CMK (cell line): ENCODE results near the gene CRTC1.
A peak's percentile ranks its signal among the peaks of the same experiment; 100 is the strongest.
"Not testable (repeated sequence)": the region's sequence is repeated elsewhere in the genome, so short reads cannot be mapped to it uniquely, and the experiment has no call there.

Experiments
- DNase-seq: peaks from one replicate; pipeline ENCODE4 v3.0.0-alpha.2; 2010; ENCODE audit warnings: low read depth

The CRTC1 gene

GRCh38 chr19:18804139-18804601 is 120.7 kb downstream of the CRTC1 start:
- no peak for DNase-seq

- no peak for DNase-seq
Observed at GRCh38 chr19:18804643-18805042, 121.2 kb downstream of the CRTC1 start.

- no peak for DNase-seq
Observed at GRCh38 chr19:18807861-18808331, 124.4 kb downstream of the CRTC1 start.

- no peak for DNase-seq
Observed at GRCh38 chr19:18809149-18809868, 125.8 kb downstream of the CRTC1 start.

GRCh38 chr19:18811638-18812037 is 128.2 kb downstream of the CRTC1 start:
- not testable (repeated sequence) for DNase-seq

- no peak for DNase-seq
Observed at GRCh38 chr19:18814063-18814462, 130.6 kb downstream of the CRTC1 start.

- no peak for DNase-seq
Observed at GRCh38 chr19:18815673-18816072, 132.2 kb downstream of the CRTC1 start.

GRCh38 chr19:18816645-18817044 is 133.2 kb downstream of the CRTC1 start:
- DNase-seq: not testable (repeated sequence)

- DNase-seq: no peak
Observed at GRCh38 chr19:18817574-18817973, 134.1 kb downstream of the CRTC1 start.

- no peak for DNase-seq
Observed at GRCh38 chr19:18828786-18829185, 145.3 kb downstream of the CRTC1 start.

GRCh38 chr19:18830488-18830887 is 147.0 kb downstream of the CRTC1 start:
- no peak for DNase-seq

- DNase-seq: peak; percentile 79
Observed at GRCh38 chr19:18831524-18832305, 148.2 kb downstream of the CRTC1 start, which contains the start of gene UPF1. Gene UPF1, plus strand, starts transcription at chr19:18831959. Its CDS starts 251 bp downstream, at chr19:18832210.
